NB4 (cell line): ENCODE results near the gene HPS1.

ENCODE experiments used
- CTCF ChIP-seq: IDR thresholded peaks from one replicate; pipeline ENCODE4 v1.5.1; 2012; ENCODE audit warnings: low read depth, low read length
- TF ChIP-seq, protein P1 (sequence below): IDR thresholded peaks from 2 replicates; pipeline ENCODE4 v1.6.1; 2011; ENCODE audit warnings: low read depth, low read length

- TF ChIP-seq CTCF: no peak
- TF ChIP-seq, protein P1, sequence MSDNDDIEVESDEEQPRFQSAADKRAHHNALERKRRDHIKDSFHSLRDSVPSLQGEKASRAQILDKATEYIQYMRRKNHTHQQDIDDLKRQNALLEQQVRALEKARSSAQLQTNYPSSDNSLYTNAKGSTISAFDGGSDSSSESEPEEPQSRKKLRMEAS: no peak
Observed at GRCh38 chr10:98414578-98414931, 32.2 kb downstream of the HPS1 start.
